Stimulated activated effector memory CD8-positive, alpha-beta T cell treated with anti-CD3 and anti-CD28 coated beads, Interleukin-12 subunit alpha, Interleukin-12 subunit beta, amount 100 ng/mL, for 72 hours (primary cell): ENCODE measurements around the gene RUNX1.
A peak's percentile ranks its signal among the peaks of the same experiment; 100 is the strongest.

Source experiments
- ATAC-seq: fragments of 150-1000 bp; cut with Tn5 transposase; 2 replicates; pipeline ENCODE4 v1.10.0; 2021
- DNase-seq, 2 donors: peaks; one replicate each; pipeline ENCODE4 v3.0.0; 2021 to 2022; ENCODE audit warnings: low spot score in 2 of 2
- H3K27ac Mint-ChIP-seq: one replicate; pipeline ENCODE4 v1.8.0; 2022; ENCODE audit warnings: mild to moderate bottlenecking, mixed read lengths
- H3K36me3 Mint-ChIP-seq: one replicate; pipeline ENCODE4 v1.8.0; 2022; ENCODE audit warnings: mild to moderate bottlenecking, mixed read lengths
- H3K4me1 Mint-ChIP-seq: one replicate; pipeline ENCODE4 v1.8.0; 2022; ENCODE audit warnings: mixed read lengths
- H3K4me3 Mint-ChIP-seq: one replicate; pipeline ENCODE4 v1.8.0; 2022; ENCODE audit warnings: mild to moderate bottlenecking, mixed read lengths
- H3K9me3 Mint-ChIP-seq: one replicate; pipeline ENCODE4 v1.8.0; 2022; ENCODE audit warnings: mixed read lengths

Gene RUNX1

DNA sequence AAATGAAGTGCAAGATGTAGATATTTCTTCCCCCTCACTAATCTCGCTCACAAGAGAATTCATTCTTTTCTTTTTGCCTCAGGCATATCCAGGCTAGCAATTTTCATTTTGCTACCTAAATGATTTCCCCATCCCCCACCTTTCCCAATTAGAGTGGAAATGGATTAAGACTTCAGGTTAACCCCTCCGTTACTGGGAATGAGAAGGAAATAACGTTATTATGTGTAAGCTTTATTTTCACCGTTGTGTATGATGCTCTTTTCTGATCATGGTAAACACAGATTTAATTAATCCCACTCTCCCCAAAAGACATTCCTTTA is 143.9 kb downstream of the RUNX1 start:
- Mint-ChIP-seq H3K4me1 (peaks cover 50% of the 10 kb centered on the region), H3K27ac (no peak overlapping the region), H3K36me3 (peaks cover 6% of the 10 kb centered on the region), H3K4me3 (no peak overlapping the region), H3K9me3 (no peaks in the 10 kb centered on the region)
- ATAC-seq (no peak), DNase-seq (no peak)

GRCh38 chr21:34904526-34905217 is 144.4 kb downstream of the RUNX1 start:
- H3K9me3 Mint-ChIP-seq, result no peaks in the 10 kb centered on the region
- H3K4me1 Mint-ChIP-seq, result peaks cover 45% of the 10 kb centered on the region
- peak in 1 of 2 donors; percentile 25 for DNase-seq
- H3K36me3 Mint-ChIP-seq, result peaks cover 6% of the 10 kb centered on the region
- peak overlapping the region; percentile 45 for H3K27ac Mint-ChIP-seq
- no peak overlapping the region for H3K4me3 Mint-ChIP-seq
- no peak for ATAC-seq

GRCh38 chr21:34900376-34900775 is 148.7 kb downstream of the RUNX1 start:
- peaks cover 6% of the 10 kb centered on the region for H3K36me3 Mint-ChIP-seq
- ATAC-seq (peak; percentile 95), DNase-seq (peak in 1 of 2 donors; percentile 33)
- H3K27ac Mint-ChIP-seq, result peak overlapping the region; percentile 11
- peaks cover 38% of the 10 kb centered on the region for H3K4me1 Mint-ChIP-seq
- no peaks in the 10 kb centered on the region for H3K9me3 Mint-ChIP-seq
- H3K4me3 Mint-ChIP-seq, result no peak overlapping the region

- Mint-ChIP-seq H3K4me3 (no peak overlapping the region), H3K4me1 (peaks cover 39% of the 10 kb centered on the region), H3K9me3 (no peaks in the 10 kb centered on the region), H3K36me3 (peaks cover 6% of the 10 kb centered on the region), H3K27ac (no peak overlapping the region)
- ATAC-seq (no peak), DNase-seq (peak in 1 of 2 donors; percentile 8)
Observed at GRCh38 chr21:34899760-34900159, 149.3 kb downstream of the RUNX1 start.

GRCh38 chr21:34899302-34899701 is 149.8 kb downstream of the RUNX1 start:
- peaks cover 6% of the 10 kb centered on the region for H3K36me3 Mint-ChIP-seq
- ATAC-seq (no peak), DNase-seq (peak in 1 of 2 donors; percentile 10)
- no peak overlapping the region for H3K4me3 Mint-ChIP-seq
- no peak overlapping the region for H3K27ac Mint-ChIP-seq
- no peaks in the 10 kb centered on the region for H3K9me3 Mint-ChIP-seq
- peaks cover 44% of the 10 kb centered on the region for H3K4me1 Mint-ChIP-seq

GRCh38 chr21:34897828-34898227 is 151.3 kb downstream of the RUNX1 start:
- peak overlapping the region; percentile 24 for H3K27ac Mint-ChIP-seq
- no peak overlapping the region for H3K4me3 Mint-ChIP-seq
- ATAC-seq, result peak; percentile 64
- no peaks in the 10 kb centered on the region for H3K9me3 Mint-ChIP-seq
- peak in 1 of 2 donors; percentile 46 for DNase-seq
- peaks cover 50% of the 10 kb centered on the region for H3K4me1 Mint-ChIP-seq
- peaks cover 6% of the 10 kb centered on the region for H3K36me3 Mint-ChIP-seq

DNA sequence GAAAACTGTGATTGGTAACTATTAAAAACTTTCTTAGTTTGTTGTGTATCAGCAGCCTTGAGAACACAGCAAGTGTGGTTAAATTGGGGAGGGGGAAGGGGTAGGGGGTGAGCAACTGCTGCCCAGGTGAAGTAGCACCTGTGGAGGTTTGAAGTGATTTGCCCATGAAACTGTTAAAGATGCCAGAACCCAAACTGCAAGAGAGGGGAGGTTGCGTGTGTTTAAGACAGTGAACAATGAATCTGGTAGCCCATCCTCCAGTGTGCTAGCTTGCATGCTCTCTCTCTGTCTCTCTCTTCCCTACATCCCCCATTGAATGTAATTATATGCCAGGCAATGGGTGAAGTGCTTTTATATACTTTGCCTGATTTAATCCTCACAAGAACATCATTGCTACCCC is 154.7 kb downstream of the RUNX1 start:
- no peak for ATAC-seq
- H3K27ac Mint-ChIP-seq, result peak overlapping the region; percentile 9
- peaks cover 44% of the 10 kb centered on the region for H3K4me1 Mint-ChIP-seq
- H3K4me3 Mint-ChIP-seq, result no peak overlapping the region
- peaks cover 7% of the 10 kb centered on the region for H3K36me3 Mint-ChIP-seq
- no peaks in the 10 kb centered on the region for H3K9me3 Mint-ChIP-seq
- peak in 1 of 2 donors; percentile 44 for DNase-seq

DNA sequence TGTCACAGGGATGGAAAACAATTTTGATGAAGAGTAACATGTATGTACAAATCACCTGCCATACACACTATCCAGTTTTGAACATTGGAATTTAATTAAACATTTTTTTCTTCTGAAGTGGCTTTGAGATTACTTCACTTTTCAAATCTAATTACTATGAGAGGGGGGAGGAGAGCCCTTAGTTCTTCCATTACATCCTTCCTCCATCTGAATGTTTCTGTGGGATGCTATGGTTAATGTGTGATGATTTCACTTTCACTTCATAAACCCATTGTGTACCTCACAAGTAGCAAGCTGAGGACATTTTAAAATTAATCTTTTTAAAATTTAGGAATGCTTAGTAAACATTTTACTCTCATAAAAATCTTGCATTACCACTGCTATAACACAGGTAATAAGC is 156.9 kb downstream of the RUNX1 start:
- Mint-ChIP-seq H3K4me3 (no peak overlapping the region), H3K9me3 (no peaks in the 10 kb centered on the region), H3K27ac (no peak overlapping the region), H3K4me1 (peaks cover 43% of the 10 kb centered on the region), H3K36me3 (peaks cover 26% of the 10 kb centered on the region)
- ATAC-seq, result no peak
- no peak for DNase-seq

- no peak for DNase-seq
- Mint-ChIP-seq H3K36me3 (peaks cover 33% of the 10 kb centered on the region), H3K4me3 (peak overlapping the region; percentile 95), H3K9me3 (no peaks in the 10 kb centered on the region), H3K27ac (peak overlapping the region; percentile 94), H3K4me1 (peaks cover 37% of the 10 kb centered on the region)
- ATAC-seq, result no peak
Observed at GRCh38 chr21:34891613-34891943, 157.5 kb downstream of the RUNX1 start.

DNA sequence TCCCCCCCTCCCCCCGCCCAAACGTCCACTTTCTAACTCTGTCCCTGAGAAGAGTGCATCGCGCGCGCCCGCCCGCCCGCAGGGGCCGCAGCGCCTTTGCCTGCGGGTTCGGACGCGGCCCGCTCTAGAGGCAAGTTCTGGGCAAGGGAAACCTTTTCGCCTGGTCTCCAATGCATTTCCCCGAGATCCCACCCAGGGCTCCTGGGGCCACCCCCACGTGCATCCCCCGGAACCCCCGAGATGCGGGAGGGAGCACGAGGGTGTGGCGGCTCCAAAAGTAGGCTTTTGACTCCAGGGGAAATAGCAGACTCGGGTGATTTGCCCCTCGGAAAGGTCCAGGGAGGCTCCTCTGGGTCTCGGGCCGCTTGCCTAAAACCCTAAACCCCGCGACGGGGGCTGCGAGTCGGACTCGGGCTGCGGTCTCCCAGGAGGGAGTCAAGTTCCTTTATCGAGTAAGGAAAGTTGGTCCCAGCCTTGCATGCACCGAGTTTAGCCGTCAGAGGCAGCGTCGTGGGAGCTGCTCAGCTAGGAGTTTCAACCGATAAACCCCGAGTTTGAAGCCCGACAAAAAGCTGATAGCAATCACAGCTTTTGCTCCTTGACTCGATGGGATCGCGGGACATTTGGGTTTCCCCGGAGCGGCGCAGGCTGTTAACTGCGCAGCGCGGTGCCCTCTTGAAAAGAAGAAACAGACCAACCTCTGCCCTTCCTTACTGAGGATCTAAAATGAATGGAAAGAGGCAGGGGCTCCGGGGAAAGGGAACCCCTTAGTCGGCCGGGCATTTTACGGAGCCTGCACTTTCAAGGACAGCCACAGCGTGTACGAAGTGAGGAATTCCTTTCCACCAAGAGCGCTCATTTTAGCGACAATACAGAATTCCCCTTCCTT is 158.1 kb downstream of the RUNX1 start:
- H3K4me1 Mint-ChIP-seq, result peaks cover 31% of the 10 kb centered on the region

DNA sequence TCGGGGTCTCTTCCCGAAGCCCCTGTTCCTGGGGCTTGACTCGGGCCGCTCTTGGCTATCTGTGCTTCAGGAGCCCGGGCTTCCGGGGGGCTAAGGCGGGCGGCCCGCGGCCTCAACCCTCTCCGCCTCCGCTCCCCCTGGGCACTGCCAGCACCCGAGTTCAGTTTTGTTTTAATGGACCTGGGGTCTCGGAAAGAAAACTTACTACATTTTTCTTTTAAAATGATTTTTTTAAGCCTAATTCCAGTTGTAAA is 158.7 kb downstream of the RUNX1 start:
- Mint-ChIP-seq H3K27ac (peak overlapping the region; percentile 94), H3K4me3 (peak overlapping the region; percentile 95), H3K9me3 (no peaks in the 10 kb centered on the region), H3K36me3 (peaks cover 44% of the 10 kb centered on the region), H3K4me1 (peaks cover 25% of the 10 kb centered on the region)
- DNase-seq (no peak), ATAC-seq (no peak)

More for the DNA sequence above, 158.1 kb downstream of the RUNX1 start:
- H3K9me3 Mint-ChIP-seq, result no peaks in the 10 kb centered on the region
- peak in 1 of 2 donors; percentile 49 for DNase-seq
- peak overlapping the region; percentile 94 for H3K27ac Mint-ChIP-seq
- H3K4me3 Mint-ChIP-seq, result peak overlapping the region; percentile 95
- ATAC-seq, result no peak
- peaks cover 39% of the 10 kb centered on the region for H3K36me3 Mint-ChIP-seq

GRCh38 chr21:34889676-34890469 is 159.2 kb downstream of the RUNX1 start:
- peak; percentile 74 for ATAC-seq
- peak overlapping the region; percentile 94 for H3K27ac Mint-ChIP-seq
- H3K4me3 Mint-ChIP-seq, result peak overlapping the region; percentile 95
- no peaks in the 10 kb centered on the region for H3K9me3 Mint-ChIP-seq
- peaks cover 21% of the 10 kb centered on the region for H3K4me1 Mint-ChIP-seq
- H3K36me3 Mint-ChIP-seq, result peaks cover 50% of the 10 kb centered on the region
- DNase-seq, result peak; percentile 83 to 90

- peak overlapping the region; percentile 94 for H3K27ac Mint-ChIP-seq
- H3K9me3 Mint-ChIP-seq, result no peaks in the 10 kb centered on the region
- DNase-seq, result no peak
- peaks cover 15% of the 10 kb centered on the region for H3K4me1 Mint-ChIP-seq
- peaks cover 55% of the 10 kb centered on the region for H3K36me3 Mint-ChIP-seq
- peak overlapping the region; percentile 95 for H3K4me3 Mint-ChIP-seq
- ATAC-seq, result peak; percentile 1
Observed at GRCh38 chr21:34889320-34889675, 159.8 kb downstream of the RUNX1 start.

- H3K4me1 Mint-ChIP-seq, result peaks cover 13% of the 10 kb centered on the region
- ATAC-seq (peak; percentile 68), DNase-seq (peak; percentile 80 to 92)
- peak overlapping the region; percentile 99 for H3K27ac Mint-ChIP-seq
- H3K9me3 Mint-ChIP-seq, result no peaks in the 10 kb centered on the region
- H3K4me3 Mint-ChIP-seq, result peak overlapping the region; percentile 95
- H3K36me3 Mint-ChIP-seq, result peaks cover 61% of the 10 kb centered on the region
Observed at GRCh38 chr21:34888569-34889319, 160.4 kb downstream of the RUNX1 start.
